IMR-90 (cell line): Measurements from ENCODE around the gene SECISBP2.

Experiments used
- BHLHE40 ChIP-seq: fragments of 150-350 bp; IDR thresholded peaks from 2 replicates; pipeline ENCODE4 v1.6.1; 2016; ENCODE audit warnings: mild to moderate bottlenecking, low read depth, low read length
- POLR2A ChIP-seq: IDR thresholded peaks from 2 replicates; pipeline ENCODE4 v1.6.1; 2012; ENCODE audit warnings: mild to moderate bottlenecking, low read depth, low read length
- TF ChIP-seq, protein P1 (sequence below): conservative IDR thresholded peaks from 2 replicates; pipeline ENCODE4 v1.5.1; 2012; ENCODE audit warnings: mild to moderate bottlenecking, low read depth, low read length, improper control_type of control experiment

- TF ChIP-seq, protein P1, sequence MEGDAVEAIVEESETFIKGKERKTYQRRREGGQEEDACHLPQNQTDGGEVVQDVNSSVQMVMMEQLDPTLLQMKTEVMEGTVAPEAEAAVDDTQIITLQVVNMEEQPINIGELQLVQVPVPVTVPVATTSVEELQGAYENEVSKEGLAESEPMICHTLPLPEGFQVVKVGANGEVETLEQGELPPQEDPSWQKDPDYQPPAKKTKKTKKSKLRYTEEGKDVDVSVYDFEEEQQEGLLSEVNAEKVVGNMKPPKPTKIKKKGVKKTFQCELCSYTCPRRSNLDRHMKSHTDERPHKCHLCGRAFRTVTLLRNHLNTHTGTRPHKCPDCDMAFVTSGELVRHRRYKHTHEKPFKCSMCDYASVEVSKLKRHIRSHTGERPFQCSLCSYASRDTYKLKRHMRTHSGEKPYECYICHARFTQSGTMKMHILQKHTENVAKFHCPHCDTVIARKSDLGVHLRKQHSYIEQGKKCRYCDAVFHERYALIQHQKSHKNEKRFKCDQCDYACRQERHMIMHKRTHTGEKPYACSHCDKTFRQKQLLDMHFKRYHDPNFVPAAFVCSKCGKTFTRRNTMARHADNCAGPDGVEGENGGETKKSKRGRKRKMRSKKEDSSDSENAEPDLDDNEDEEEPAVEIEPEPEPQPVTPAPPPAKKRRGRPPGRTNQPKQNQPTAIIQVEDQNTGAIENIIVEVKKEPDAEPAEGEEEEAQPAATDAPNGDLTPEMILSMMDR, result no peak
- TF ChIP-seq BHLHE40 (no peak), POLR2A (no peak)
These were observed 59.1 kb downstream of the SECISBP2 start for GRCh38 chr9:89377411-89377810.
